SW480 (cell line): ENCODE data around the gene ASPHD2.

Experiments used
- DNase-seq: peaks from one replicate; pipeline ENCODE4 v3.0.0-alpha.2; 2016; ENCODE audit warnings: low spot score

The ASPHD2 gene

GRCh38 chr22:26476705-26477340 is 47.8 kb downstream of the ASPHD2 start:
- peak; percentile 46 for DNase-seq

GRCh38 chr22:26477341-26477731 is 48.3 kb downstream of the ASPHD2 start:
- DNase-seq, result no peak

GRCh38 chr22:26479043-26479791 is 50.2 kb downstream of the ASPHD2 start:
- DNase-seq, result peak; percentile 3

- DNase-seq, result no peak
Observed at GRCh38 chr22:26479792-26480610, 50.9 kb downstream of the ASPHD2 start.

GRCh38 chr22:26480611-26480932 is 51.5 kb downstream of the ASPHD2 start:
- DNase-seq, result no peak

- DNase-seq, result no peak
Observed at GRCh38 chr22:26481112-26481693, 52.1 kb downstream of the ASPHD2 start.

- no peak for DNase-seq
Observed at GRCh38 chr22:26481694-26482093, 52.6 kb downstream of the ASPHD2 start.

- DNase-seq, result no peak
Observed at GRCh38 chr22:26482161-26482560, 53.1 kb downstream of the ASPHD2 start.

- no peak for DNase-seq
Observed at GRCh38 chr22:26483043-26483438, 54.0 kb downstream of the ASPHD2 start.

- DNase-seq, result peak; percentile 86
Observed at GRCh38 chr22:26483439-26484359, 54.6 kb downstream of the ASPHD2 start, which contains the start of the genes HPS4 and SRRD. Gene HPS4 (minus strand): TSS chr22:26483783. CDS start chr22:26481762, 2,021 bp downstream. Gene SRRD (plus strand): TSS chr22:26483877. CDS start chr22:26483891, 14 bp downstream.

- DNase-seq, result no peak
Observed at GRCh38 chr22:26484360-26484706, 55.3 kb downstream of the ASPHD2 start.

- DNase-seq, result no peak
Observed at GRCh38 chr22:26485013-26485412, 56.0 kb downstream of the ASPHD2 start.

- DNase-seq, result no peak
Observed at GRCh38 chr22:26485806-26486390, 56.8 kb downstream of the ASPHD2 start.

GRCh38 chr22:26486394-26486793 is 57.3 kb downstream of the ASPHD2 start:
- DNase-seq, result no peak

GRCh38 chr22:26487996-26488395 is 58.9 kb downstream of the ASPHD2 start:
- no peak for DNase-seq

- no peak for DNase-seq
Observed at GRCh38 chr22:26489447-26490036, 60.5 kb downstream of the ASPHD2 start.

GRCh38 chr22:26492220-26492619 is 63.2 kb downstream of the ASPHD2 start:
- no peak for DNase-seq

- DNase-seq, result no peak
Observed at GRCh38 chr22:26494506-26494905, 65.4 kb downstream of the ASPHD2 start.
